Small intestine (tissue), 7 donors: ENCODE results near the gene IREB2. TPM values are rescaled to one million over a fixed set of nuclear protein-coding genes. Genes with fewer than 3 reads are reported as not detected.
"Not testable (repeated sequence)": the region's sequence is repeated elsewhere in the genome, so short reads cannot be mapped to it uniquely, and the experiment has no call there.

Experiments used
- DNase-seq, 2 donors: peaks; one replicate each; pipeline versions ENCODE4 v3.0.0 to v3.0.0-alpha.2; 2013
- FAIRE-seq: peaks from 2 replicates; lab custom pipeline; 2012; peaks lifted over from hg19 to GRCh38; lab: Jason Lieb, UNC
- H3K27ac ChIP-seq, 3 donors: one replicate each; pipeline ENCODE4 v1.5.1; 2013; ENCODE audit warnings: low read length in 2 of 3, mild to moderate bottlenecking in 2 of 3, control low read depth in 1 of 3, inconsistent platforms in 1 of 3, low read depth in 1 of 3, moderate library complexity in 1 of 3
- H3K27me3 ChIP-seq, 3 donors: one replicate each; pipeline ENCODE4 v1.6.1; 2013; ENCODE audit warnings: low read length in 3 of 3, inconsistent platforms in 1 of 3; ENCODE audit not compliant: control insufficient read depth in 3 of 3, insufficient read depth in 3 of 3
- H3K36me3 ChIP-seq, 3 donors: one replicate each; pipeline ENCODE4 v1.6.1; 2013; ENCODE audit warnings: low read length in 3 of 3, inconsistent platforms in 1 of 3, low read depth in 1 of 3, mild to moderate bottlenecking in 1 of 3, moderate library complexity in 1 of 3; ENCODE audit not compliant: control insufficient read depth in 3 of 3, insufficient read depth in 2 of 3
- H3K4me1 ChIP-seq, 3 donors: one replicate each; pipeline ENCODE4 v1.6.1; 2013; ENCODE audit warnings: low read length in 2 of 3, inconsistent platforms in 1 of 3, low read depth in 1 of 3, mild to moderate bottlenecking in 1 of 3, moderate library complexity in 1 of 3; ENCODE audit not compliant: control insufficient read depth in 3 of 3, insufficient read depth in 2 of 3
- H3K4me3 ChIP-seq, 3 donors: one replicate each; pipeline ENCODE4 v1.5.1; 2013; ENCODE audit warnings: low read length in 3 of 3, control low read depth in 1 of 3, inconsistent platforms in 1 of 3, low read depth in 1 of 3, mild to moderate bottlenecking in 1 of 3, moderate library complexity in 1 of 3
- H3K9me3 ChIP-seq, 2 donors: one replicate each; pipeline ENCODE4 v1.6.1; 2013; ENCODE audit warnings: low read depth in 1 of 2, low read length in 1 of 2; ENCODE audit not compliant: control insufficient read depth in 2 of 2, insufficient read depth in 1 of 2
- WGBS, 3 donors: extraction: QIAGEN DNeasy Blood & Tissue Kit; methylation state at CpG; one replicate each; pipeline ENCODE4 v1.1.7; 2013; 5-methylcytosine and 5-hydroxymethylcytosine counted together
- polyA plus RNA-seq, 4 donors: library from polyadenylated mRNA; stranded (reverse) in 3 of 4; unstranded in 1 of 4; fragments of 200-250 nt in 3 of 4; fragments of 120-200 nt in 1 of 4; gene quantifications; one replicate each; pipeline versions ENCODE4 v1.2.1 to v1.2.3, GENCODE V29; 2013
- donor health status: healthy with polysubstance abuse.
- donor health status: control.
- donor health status: control.
- donor health status: Bipolar disorder and iron deficiency.
- donor health status: healthy.

Gene IREB2
- polyA plus RNA-seq, 4 donors = 12.4 to 63.6 (median 15.3) TPM

- FAIRE-seq (no peak), DNase-seq (no peak)
- H3K36me3 ChIP-seq = no peaks in the 10 kb centered on the region
- H3K4me1 ChIP-seq = no peaks in the 10 kb centered on the region
- no peaks in the 10 kb centered on the region for H3K9me3 ChIP-seq
- H3K27ac ChIP-seq = no peak overlapping the region
- H3K4me3 ChIP-seq = no peak overlapping the region
- WGBS, 3 donors = 72 to 90% (median 86%) methylated on average over 9 of the region's 9 CpGs
- no peaks in the 10 kb centered on the region for H3K27me3 ChIP-seq
Observed at GRCh38 chr15:78399091-78399490, 38.9 kb upstream of the IREB2 start.

- DNase-seq (no peak), FAIRE-seq (no peak)
- H3K9me3 ChIP-seq = no peaks in the 10 kb centered on the region
- peaks cover 0 to 4% (median 0%) of the 10 kb centered on the region in 3 donors for H3K27me3 ChIP-seq
- no peaks in the 10 kb centered on the region for H3K36me3 ChIP-seq
- H3K4me1 ChIP-seq = no peaks in the 10 kb centered on the region
- WGBS, 3 donors = 69 to 89% (median 77%) methylated on average over 9 of the region's 9 CpGs
- H3K27ac ChIP-seq = no peak overlapping the region
- H3K4me3 ChIP-seq = no peak overlapping the region
Observed at GRCh38 chr15:78402061-78402610, 35.9 kb upstream of the IREB2 start.

- peaks cover 0 to 2% of the 10 kb centered on the region in 2 donors for H3K9me3 ChIP-seq
- no peak overlapping the region for H3K27ac ChIP-seq
- H3K36me3 ChIP-seq = no peaks in the 10 kb centered on the region
- WGBS, 3 donors = 10 to 62% (median 31%) methylated on average over 3 of the region's 3 CpGs
- no peak overlapping the region for H3K4me3 ChIP-seq
- H3K27me3 ChIP-seq = peaks cover 0 to 4% (median 0%) of the 10 kb centered on the region in 3 donors
- DNase-seq (no peak), FAIRE-seq (no peak)
- H3K4me1 ChIP-seq = no peaks in the 10 kb centered on the region
Observed at GRCh38 chr15:78404125-78404524, 33.9 kb upstream of the IREB2 start.

GRCh38 chr15:78404796-78405195 lies 33.2 kb upstream of the IREB2 start:
- H3K27ac ChIP-seq, H3K27me3 ChIP-seq, H3K4me1 ChIP-seq, H3K36me3 ChIP-seq, H3K4me3 ChIP-seq, DNase-seq, FAIRE-seq, H3K9me3 ChIP-seq: not testable (repeated sequence)
- WGBS, 3 donors = 92 to 95% (median 95%) methylated on average over 7 of the region's 7 CpGs

- DNase-seq (no peak), FAIRE-seq (no peak)
Observed at GRCh38 chr15:78405336-78405924, 32.6 kb upstream of the IREB2 start.

GRCh38 chr15:78406016-78406585 lies 31.9 kb upstream of the IREB2 start:
- DNase-seq (no peak), FAIRE-seq (no peak)
- no peak overlapping the region for H3K27ac ChIP-seq
- WGBS, 3 donors = 68 to 87% (median 78%) methylated on average over 7 to 8 of the region's 8 CpGs
- no peak overlapping the region for H3K4me3 ChIP-seq
- no peaks in the 10 kb centered on the region for H3K4me1 ChIP-seq
- H3K9me3 ChIP-seq = peaks cover 0 to 2% of the 10 kb centered on the region in 2 donors
- no peaks in the 10 kb centered on the region for H3K36me3 ChIP-seq
- peaks cover 0 to 4% (median 0%) of the 10 kb centered on the region in 3 donors for H3K27me3 ChIP-seq

More at GRCh38 chr15:78405336-78405924, 32.6 kb upstream of the IREB2 start:
- Histone ChIP-seq H3K9me3 (peaks cover 0 to 2% of the 10 kb centered on the region in 2 donors), H3K27ac (no peak overlapping the region), H3K36me3 (no peaks in the 10 kb centered on the region), H3K4me3 (no peak overlapping the region), H3K27me3 (peaks cover 0 to 4% (median 0%) of the 10 kb centered on the region in 3 donors), H3K4me1 (no peaks in the 10 kb centered on the region)
- WGBS, 3 donors = 51 to 75% (median 70%) methylated on average over 19 to 26 of the region's 26 CpGs

- DNase-seq (peak in 1 of 2 donors; percentile 25), FAIRE-seq (no peak)
- Histone ChIP-seq H3K4me1 (no peaks in the 10 kb centered on the region), H3K27me3 (peaks cover 0 to 4% (median 0%) of the 10 kb centered on the region in 3 donors), H3K36me3 (no peaks in the 10 kb centered on the region), H3K9me3 (peaks cover 0 to 2% of the 10 kb centered on the region in 2 donors), H3K27ac (no peak overlapping the region), H3K4me3 (no peak overlapping the region)
- 43 to 56% (median 53%) methylated on average over 6 of the region's 6 CpGs for WGBS, 3 donors
Observed at GRCh38 chr15:78407608-78408354, 30.2 kb upstream of the IREB2 start.

- DNase-seq = no peak
- H3K27ac ChIP-seq = no peak overlapping the region
- peaks cover 0 to 4% (median 0%) of the 10 kb centered on the region in 3 donors for H3K27me3 ChIP-seq
- H3K4me1 ChIP-seq = no peaks in the 10 kb centered on the region
- no peaks in the 10 kb centered on the region for H3K36me3 ChIP-seq
- no peak overlapping the region for H3K4me3 ChIP-seq
- peaks cover 0 to 2% of the 10 kb centered on the region in 2 donors for H3K9me3 ChIP-seq
- FAIRE-seq = no peak
- WGBS, 3 donors = 69 to 75% (median 70%) methylated on average over 4 of the region's 4 CpGs
Observed at GRCh38 chr15:78408355-78408640, 29.7 kb upstream of the IREB2 start.
